Neutrophil (primary cell): Measurements from ENCODE around the gene TAPBPL.
A peak's percentile ranks its signal among the peaks of the same experiment; 100 is the strongest.

Experiments used
- H3K27ac ChIP-seq: fragments of 200-600 bp; sonication (generic); 2 replicates; pipeline ENCODE4 v1.5.1; 2016; ENCODE audit warnings: mild to moderate bottlenecking, moderate library complexity
- H3K27me3 ChIP-seq: fragments of 200-600 bp; sonication (generic); 2 replicates; pipeline ENCODE4 v1.6.0; 2016; ENCODE audit warnings: mild to moderate bottlenecking
- H3K36me3 ChIP-seq: fragments of 200-600 bp; sonication (generic); 2 replicates; pipeline ENCODE4 v1.5.1; 2017
- H3K4me1 ChIP-seq, 2 experiments: fragments of 200-600 bp in 1 of 2; sonication (generic) in 1 of 2; 1 replicate in 1 of 2; 2 replicates in 1 of 2; pipeline versions ENCODE4 v1.5.1 to v1.6.1; 2013 to 2016; ENCODE audit warnings: low read depth in 1 of 2, low read length in 1 of 2, mild to moderate bottlenecking in 1 of 2, moderate library complexity in 1 of 2; ENCODE audit not compliant: control insufficient read depth in 1 of 2, insufficient read depth in 1 of 2
- H3K4me3 ChIP-seq, 2 experiments: fragments of 200-600 bp in 1 of 2; sonication (generic) in 1 of 2; 1 replicate in 1 of 2; 2 replicates in 1 of 2; pipeline ENCODE4 v1.5.1; 2013 to 2016; ENCODE audit warnings: low read depth in 1 of 2, low read length in 1 of 2, mild to moderate bottlenecking in 1 of 2, moderate library complexity in 1 of 2
- H3K9me3 ChIP-seq: fragments of 200-600 bp; sonication (generic); 2 replicates; pipeline ENCODE4 v1.5.1; 2016
- CTCF ChIP-seq: fragments of 200-600 bp; sonication (generic); IDR thresholded peaks from 2 replicates; pipeline ENCODE4 v1.5.1; 2016; ENCODE audit warnings: antibody characterized with exemption

TAPBPL gene, protein sequence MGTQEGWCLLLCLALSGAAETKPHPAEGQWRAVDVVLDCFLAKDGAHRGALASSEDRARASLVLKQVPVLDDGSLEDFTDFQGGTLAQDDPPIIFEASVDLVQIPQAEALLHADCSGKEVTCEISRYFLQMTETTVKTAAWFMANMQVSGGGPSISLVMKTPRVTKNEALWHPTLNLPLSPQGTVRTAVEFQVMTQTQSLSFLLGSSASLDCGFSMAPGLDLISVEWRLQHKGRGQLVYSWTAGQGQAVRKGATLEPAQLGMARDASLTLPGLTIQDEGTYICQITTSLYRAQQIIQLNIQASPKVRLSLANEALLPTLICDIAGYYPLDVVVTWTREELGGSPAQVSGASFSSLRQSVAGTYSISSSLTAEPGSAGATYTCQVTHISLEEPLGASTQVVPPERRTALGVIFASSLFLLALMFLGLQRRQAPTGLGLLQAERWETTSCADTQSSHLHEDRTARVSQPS

DNA sequence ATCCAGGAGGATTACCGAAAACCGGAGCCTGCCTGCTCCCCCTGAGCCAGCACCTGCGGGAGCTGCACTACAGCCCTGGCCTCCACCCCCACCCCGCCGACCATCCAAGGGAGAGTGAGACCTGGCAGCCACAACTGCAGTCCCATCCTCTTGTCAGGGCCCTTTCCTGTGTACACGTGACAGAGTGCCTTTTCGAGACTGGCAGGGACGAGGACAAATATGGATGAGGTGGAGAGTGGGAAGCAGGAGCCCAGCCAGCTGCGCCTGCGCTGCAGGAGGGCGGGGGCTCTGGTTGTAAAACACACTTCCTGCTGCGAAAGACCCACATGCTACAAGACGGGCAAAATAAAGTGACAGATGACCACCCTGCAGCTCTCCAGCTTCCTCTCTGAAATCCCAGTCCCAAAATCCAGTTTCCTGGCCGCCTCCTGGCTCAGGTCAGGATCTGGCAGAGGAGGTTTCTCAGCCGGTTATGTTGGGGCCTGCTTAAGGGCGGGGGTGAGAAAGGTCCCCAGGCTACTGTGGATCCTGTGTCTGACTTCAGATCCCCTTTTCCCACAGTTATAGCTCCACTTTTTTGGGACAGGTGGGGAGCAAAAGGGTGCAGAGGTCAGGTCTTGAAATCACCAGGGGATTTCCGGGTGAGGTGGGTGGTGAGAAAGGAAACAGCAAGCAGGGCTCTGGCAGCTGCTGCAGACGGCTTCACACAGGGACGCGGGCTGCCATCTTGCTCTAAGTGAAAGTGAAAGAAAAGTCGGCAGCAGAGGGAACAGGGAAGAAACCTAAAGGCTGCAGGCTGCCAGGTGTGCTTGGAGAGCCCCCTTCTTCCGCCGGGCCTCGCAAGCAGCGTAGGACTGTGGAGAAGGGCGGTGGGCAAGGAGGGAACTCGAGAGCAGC lies at the start of gene TAPBPL:
TSS of gene TAPBPL (plus strand) at position 695 of the 897 bp plus-strand sequence. CDS start 207 bp downstream, outside the sequence.
- H3K27ac ChIP-seq, result peak within 1 kb of the TSS; percentile 93
- H3K36me3 ChIP-seq, result peaks cover 27% of the 10 kb centered on the region
- H3K9me3 ChIP-seq, result no peaks in the 10 kb centered on the region
- no peaks in the 10 kb centered on the region for H3K27me3 ChIP-seq
- no peak for TF ChIP-seq CTCF
- H3K4me3 ChIP-seq, result peak within 1 kb of the TSS; percentile 79 to 87
- peaks cover 24 to 29% of the 10 kb centered on the region in 2 experiments for H3K4me1 ChIP-seq

GRCh38 chr12:6404390-6404789 lies 47.5 kb upstream of the TAPBPL start:
- Histone ChIP-seq H3K4me3 (no peak overlapping the region), H3K27me3 (no peaks in the 10 kb centered on the region), H3K9me3 (no peaks in the 10 kb centered on the region), H3K36me3 (no peaks in the 10 kb centered on the region), H3K4me1 (no peaks in the 10 kb centered on the region), H3K27ac (no peak overlapping the region)
- no peak for TF ChIP-seq CTCF

- Histone ChIP-seq H3K4me3 (no peak overlapping the region), H3K4me1 (no peaks in the 10 kb centered on the region), H3K27ac (no peak overlapping the region), H3K9me3 (no peaks in the 10 kb centered on the region), H3K27me3 (no peaks in the 10 kb centered on the region), H3K36me3 (no peaks in the 10 kb centered on the region)
- TF ChIP-seq CTCF, result no peak
These were observed 45.9 kb upstream of the TAPBPL start for GRCh38 chr12:6405963-6406362.

DNA sequence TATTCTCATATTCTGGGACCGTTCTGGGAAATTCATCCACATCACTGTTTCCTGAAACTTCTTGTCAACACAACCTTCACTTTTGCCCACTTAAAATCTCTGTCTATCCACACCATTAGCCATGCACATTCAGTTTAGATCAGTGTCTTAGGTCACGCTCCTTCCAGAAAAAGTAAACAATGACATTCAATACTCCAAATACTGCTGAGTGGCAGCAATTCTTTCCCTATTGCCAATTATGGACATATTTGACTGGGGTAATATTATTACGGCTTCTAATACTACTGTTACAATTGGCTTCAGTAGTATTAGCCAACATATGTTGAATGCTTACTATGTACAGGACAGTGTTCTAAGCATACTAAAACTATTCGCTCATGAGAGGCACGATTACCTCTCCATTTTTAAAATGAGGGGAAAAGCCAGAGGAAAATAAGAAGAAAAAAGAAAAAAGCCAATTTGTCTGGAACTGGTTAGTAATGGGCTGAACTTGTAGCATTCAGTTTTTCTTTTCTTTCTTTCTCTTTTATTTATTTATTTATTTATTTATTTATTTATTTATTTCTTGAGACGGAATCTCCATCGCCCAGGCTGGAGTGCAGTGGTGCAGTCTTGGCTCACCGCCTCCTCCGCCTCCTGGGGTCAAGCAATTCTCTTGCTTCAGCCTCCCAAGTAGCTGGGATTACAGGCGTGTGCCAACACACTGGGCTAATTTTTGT lies 44.4 kb upstream of the TAPBPL start:
- no peaks in the 10 kb centered on the region for H3K27me3 ChIP-seq
- TF ChIP-seq CTCF, result no peak
- H3K4me3 ChIP-seq, result no peak overlapping the region
- H3K4me1 ChIP-seq, result no peaks in the 10 kb centered on the region
- H3K27ac ChIP-seq, result no peak overlapping the region
- H3K36me3 ChIP-seq, result no peaks in the 10 kb centered on the region
- no peaks in the 10 kb centered on the region for H3K9me3 ChIP-seq

GRCh38 chr12:6416596-6416995 lies 35.2 kb upstream of the TAPBPL start:
- H3K4me3 ChIP-seq, result no peak overlapping the region
- no peaks in the 10 kb centered on the region for H3K36me3 ChIP-seq
- TF ChIP-seq CTCF, result no peak
- H3K27me3 ChIP-seq, result no peaks in the 10 kb centered on the region
- H3K4me1 ChIP-seq, result peaks cover 12 to 16% of the 10 kb centered on the region in 2 experiments
- peak overlapping the region; percentile 22 for H3K27ac ChIP-seq
- no peaks in the 10 kb centered on the region for H3K9me3 ChIP-seq
